Measurements from ENCODE around the gene MGLL.

MGLL gene

GRCh38 chr3:127760361-127760760 is 62.0 kb downstream of the MGLL start:
- no peaks in the 10 kb centered on the region for H3F3A ChIP-seq (ENCODE audit: insufficient read depth, low read length)
- no peaks in the 10 kb centered on the region for H3K79me2 ChIP-seq (ENCODE audit: low read length)

GRCh38 chr3:127759826-127760225 is 62.5 kb downstream of the MGLL start:
- H3K9ac ChIP-seq (ENCODE audit: low read length): no peak overlapping the region
- TF ChIP-seq EZH2phosphoT487 (IDR thresholded peaks at IDR 0.05; ENCODE audit: low read length) (no peak), CTCF (IDR thresholded peaks at IDR 0.05; ENCODE audit: low read length) (no peak), EZH2 (optimal IDR thresholded peaks at IDR 0.05; ENCODE audit: low read depth, low read length) (no peak)
- H3K27ac ChIP-seq (ENCODE audit: low read length): no peak overlapping the region
- no peaks in the 10 kb centered on the region for H3K79me2 ChIP-seq (ENCODE audit: low read length)
- no peaks in the 10 kb centered on the region for H4K20me1 ChIP-seq (ENCODE audit: insufficient read depth, low read length)
- H3K9me3 ChIP-seq (replicated peaks; ENCODE audit: insufficient read depth, low read length): no peaks in the 10 kb centered on the region
- no peaks in the 10 kb centered on the region for H3F3A ChIP-seq (ENCODE audit: insufficient read depth, low read length)
- H3K4me2 ChIP-seq (ENCODE audit: low read depth, low read length): no peak overlapping the region
- H3K27me3 ChIP-seq (replicated peaks; ENCODE audit: insufficient read depth, low read length): no peaks in the 10 kb centered on the region
- H2AFZ ChIP-seq (ENCODE audit: low read length): no peak overlapping the region
- no peaks in the 10 kb centered on the region for H3K36me3 ChIP-seq (replicated peaks; ENCODE audit: insufficient read depth, low read length)
- H3K4me1 ChIP-seq (ENCODE audit: low read length): no peaks in the 10 kb centered on the region
- no peak for DNase-seq
- H3K4me3 ChIP-seq (ENCODE audit: low read length): no peak overlapping the region
- H3K9me2 ChIP-seq (replicated peaks; ENCODE audit: insufficient read depth, low read length): no peaks in the 10 kb centered on the region

More at GRCh38 chr3:127760361-127760760, 62.0 kb downstream of the MGLL start:
- TF ChIP-seq EZH2 (optimal IDR thresholded peaks at IDR 0.05; ENCODE audit: low read depth, low read length) (no peak), EZH2phosphoT487 (IDR thresholded peaks at IDR 0.05; ENCODE audit: low read length) (no peak), CTCF (IDR thresholded peaks at IDR 0.05; ENCODE audit: low read length) (no peak)
- Histone ChIP-seq H3K9me2 (replicated peaks; ENCODE audit: insufficient read depth, low read length) (no peaks in the 10 kb centered on the region), H3K4me1 (ENCODE audit: low read length) (no peaks in the 10 kb centered on the region), H3K4me3 (ENCODE audit: low read length) (no peak overlapping the region), H3K4me2 (ENCODE audit: low read depth, low read length) (no peak overlapping the region), H2AFZ (ENCODE audit: low read length) (no peak overlapping the region), H3K9me3 (replicated peaks; ENCODE audit: insufficient read depth, low read length) (no peaks in the 10 kb centered on the region), H3K9ac (ENCODE audit: low read length) (no peak overlapping the region), H4K20me1 (ENCODE audit: insufficient read depth, low read length) (no peaks in the 10 kb centered on the region), H3K27ac (ENCODE audit: low read length) (no peak overlapping the region), H3K36me3 (replicated peaks; ENCODE audit: insufficient read depth, low read length) (no peaks in the 10 kb centered on the region), H3K27me3 (replicated peaks; ENCODE audit: insufficient read depth, low read length) (no peaks in the 10 kb centered on the region)
- DNase-seq: no peak

DNA sequence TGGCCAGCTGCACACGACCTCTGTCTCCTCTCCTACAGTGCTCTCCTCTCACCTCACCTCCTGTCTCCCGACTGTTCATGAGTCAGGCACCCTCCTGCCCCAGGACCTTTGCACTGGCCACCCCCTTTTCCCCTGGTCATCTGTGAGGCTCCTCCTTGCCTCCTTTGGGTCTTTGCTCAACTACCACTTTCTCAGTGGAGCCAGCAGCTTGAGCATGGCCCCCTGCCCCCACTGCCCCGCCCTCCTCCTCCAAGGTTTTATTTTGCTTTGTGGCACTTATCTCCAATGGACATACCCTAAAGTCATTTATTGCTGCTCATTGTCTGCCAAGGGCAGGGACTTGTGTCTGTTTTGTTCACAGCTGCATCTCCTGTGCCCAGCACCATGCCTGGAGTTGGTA is 64.3 kb downstream of the MGLL start:
- H3K79me2 ChIP-seq (ENCODE audit: low read length): no peaks in the 10 kb centered on the region
- no peak for DNase-seq
- H3K27ac ChIP-seq (ENCODE audit: low read length): no peak overlapping the region

More for the DNA sequence above, 64.3 kb downstream of the MGLL start:
- Histone ChIP-seq H3K9ac (ENCODE audit: low read length) (no peak overlapping the region), H3K9me3 (replicated peaks; ENCODE audit: insufficient read depth, low read length) (no peaks in the 10 kb centered on the region), H4K20me1 (ENCODE audit: insufficient read depth, low read length) (no peaks in the 10 kb centered on the region), H2AFZ (ENCODE audit: low read length) (no peak overlapping the region), H3K4me1 (ENCODE audit: low read length) (no peaks in the 10 kb centered on the region), H3K4me3 (ENCODE audit: low read length) (no peak overlapping the region), H3K4me2 (ENCODE audit: low read depth, low read length) (no peak overlapping the region), H3F3A (ENCODE audit: insufficient read depth, low read length) (no peaks in the 10 kb centered on the region), H3K9me2 (replicated peaks; ENCODE audit: insufficient read depth, low read length) (no peaks in the 10 kb centered on the region), H3K36me3 (replicated peaks; ENCODE audit: insufficient read depth, low read length) (no peaks in the 10 kb centered on the region), H3K27me3 (replicated peaks; ENCODE audit: insufficient read depth, low read length) (no peaks in the 10 kb centered on the region)
- TF ChIP-seq EZH2phosphoT487 (IDR thresholded peaks at IDR 0.05; ENCODE audit: low read length) (no peak), CTCF (IDR thresholded peaks at IDR 0.05; ENCODE audit: low read length) (no peak), EZH2 (optimal IDR thresholded peaks at IDR 0.05; ENCODE audit: low read depth, low read length) (no peak)

Measured in MM.1S (cell line).